IMR-90 (cell line): ENCODE data around the gene CYP4F22. TPM values are rescaled to one million over a fixed set of nuclear protein-coding genes. Genes with fewer than 3 reads are reported as not detected.

ENCODE experiments used
- ATAC-seq: fragments of 200-7000 bp; cut with Tn5 transposase; 2 replicates; pipeline ENCODE4 v1.9.1; 2020; ENCODE audit warnings: low read depth, mild to moderate bottlenecking, moderate library complexity
- BruUV-seq: library from RNA; stranded (reverse); fragments of 400-500 nt; replicated peaks from 2 replicates; lab custom pipeline; 2021; lab: Mats Ljungman, UMichigan
- CTCF ChIA-PET: fragments of 300-600 bp; formaldehyde crosslinking; extraction: SDS; loops from one replicate; lab custom pipeline; 2021; ENCODE audit warnings: antibody characterized with exemption; lab: Yijun Ruan, JAX
- POLR2A ChIA-PET: fragments of 300-600 bp; sonication (Branson Sonifier 250); formaldehyde crosslinking; loops from one replicate; lab custom pipeline; 2022; ENCODE audit warnings: antibody characterized with exemption; ENCODE audit not compliant: unreplicated experiment; lab: Charles Lee
- DNase-seq: peaks from one replicate; pipeline ENCODE4 v3.0.0; 2013
- H2AFZ ChIP-seq: replicated peaks from 2 replicates; pipeline ENCODE3; 2013; ENCODE audit warnings: low read length, mild to moderate bottlenecking; ENCODE audit not compliant: poor library complexity
- H2AK5ac ChIP-seq: 2 replicates; pipeline ENCODE4 v1.6.1; 2013; ENCODE audit warnings: low read depth, low read length, inconsistent platforms
- H2AK9ac ChIP-seq: replicated peaks from 2 replicates; pipeline ENCODE3; 2013; ENCODE audit warnings: mild to moderate bottlenecking, low read depth, low read length, moderate library complexity; ENCODE audit not compliant: poor library complexity
- H2BK120ac ChIP-seq: 2 replicates; pipeline ENCODE4 v1.6.1; 2013; ENCODE audit warnings: low read depth, low read length, inconsistent platforms
- H2BK15ac ChIP-seq: 3 replicates; pipeline ENCODE4 v1.6.1; 2013; ENCODE audit warnings: low read depth, low read length, inconsistent platforms
- H2BK20ac ChIP-seq: 2 replicates; pipeline ENCODE4 v1.6.1; 2013; ENCODE audit warnings: low read depth, mild to moderate bottlenecking, inconsistent platforms, low read length, moderate library complexity
- H2BK5ac ChIP-seq: 2 replicates; pipeline ENCODE4 v1.6.1; 2013; ENCODE audit warnings: mild to moderate bottlenecking, low read depth, low read length, inconsistent platforms; ENCODE audit not compliant: poor library complexity, severe bottlenecking
- H3K14ac ChIP-seq: replicated peaks from 2 replicates; pipeline ENCODE4 v1.6.1; 2013; ENCODE audit warnings: low read depth, low read length, inconsistent platforms
- H3K18ac ChIP-seq: 2 replicates; pipeline ENCODE4 v1.6.1; 2013; ENCODE audit warnings: low read depth, low read length, control low read depth
- H3K23ac ChIP-seq: 2 replicates; pipeline ENCODE4 v1.6.1; 2013; ENCODE audit warnings: low read depth, low read length, inconsistent platforms
- H3K27ac ChIP-seq: 2 replicates; pipeline ENCODE4 v1.5.1; 2013; ENCODE audit warnings: mild to moderate bottlenecking, control low read depth, low read length; ENCODE audit not compliant: insufficient read depth
- H3K27me3 ChIP-seq: 2 replicates; pipeline ENCODE4 v1.6.1; 2013; ENCODE audit warnings: low read length; ENCODE audit not compliant: control insufficient read depth, insufficient read depth
- H3K36me3 ChIP-seq: 2 replicates; pipeline ENCODE4 v1.6.1; 2013; ENCODE audit warnings: low read length, mixed read lengths; ENCODE audit not compliant: control insufficient read depth, insufficient read depth
- H3K4ac ChIP-seq: 2 replicates; pipeline ENCODE4 v1.6.1; 2013; ENCODE audit warnings: low read depth, low read length, inconsistent platforms
- H3K4me1 ChIP-seq: 2 replicates; pipeline ENCODE4 v1.6.1; 2013; ENCODE audit warnings: low read length, mixed read lengths; ENCODE audit not compliant: control insufficient read depth, insufficient read depth
- H3K4me2 ChIP-seq: 2 replicates; pipeline ENCODE4 v1.6.1; 2013; ENCODE audit warnings: low read depth, mild to moderate bottlenecking, control low read depth, low read length, moderate library complexity
- H3K4me3 ChIP-seq: 2 replicates; pipeline ENCODE4 v1.5.1; 2013; ENCODE audit warnings: low read depth, mild to moderate bottlenecking, control low read depth, low read length, moderate library complexity; ENCODE audit not compliant: insufficient read depth
- H3K56ac ChIP-seq: 2 replicates; pipeline ENCODE4 v1.6.1; 2013; ENCODE audit warnings: low read length, inconsistent platforms; ENCODE audit not compliant: insufficient read depth; ENCODE audit errors: extremely low read depth
- H3K79me1 ChIP-seq, 2 experiments: 2 replicates each; pipeline ENCODE4 v1.6.1; 2013; ENCODE audit warnings: low read length in 2 of 2, inconsistent platforms in 1 of 2, low read depth in 1 of 2
- H3K9ac ChIP-seq: 2 replicates; pipeline ENCODE4 v1.6.1; 2013; ENCODE audit warnings: low read depth, low read length, control low read depth
- H3K9me1 ChIP-seq: 2 replicates; pipeline ENCODE4 v1.6.1; 2013; ENCODE audit warnings: low read length, inconsistent platforms; ENCODE audit not compliant: insufficient read depth
- H3K9me3 ChIP-seq: 2 replicates; pipeline ENCODE4 v1.6.1; 2013; ENCODE audit warnings: low read length; ENCODE audit not compliant: control insufficient read depth, insufficient read depth
- H4K20me1 ChIP-seq: 2 replicates; pipeline ENCODE4 v1.6.1; 2013; ENCODE audit warnings: low read length, inconsistent platforms; ENCODE audit not compliant: insufficient read depth
- H4K5ac ChIP-seq: 2 replicates; pipeline ENCODE4 v1.6.1; 2013; ENCODE audit warnings: mild to moderate bottlenecking, low read depth, low read length, control low read depth
- H4K8ac ChIP-seq, 2 experiments: 2 replicates each; pipeline ENCODE4 v1.6.1; 2013; ENCODE audit warnings: low read depth in 2 of 2, low read length in 2 of 2, control low read depth in 1 of 2, inconsistent platforms in 1 of 2
- H4K91ac ChIP-seq: 2 replicates; pipeline ENCODE4 v1.6.1; 2013; ENCODE audit warnings: low read depth, low read length, inconsistent platforms; ENCODE audit not compliant: insufficient read depth
- CEBPB ChIP-seq: IDR thresholded peaks from 2 replicates; pipeline ENCODE4 v1.6.1; 2012; ENCODE audit warnings: low read depth, low read length, improper control_type of control experiment
- CHD1 ChIP-seq: IDR thresholded peaks from 2 replicates; pipeline ENCODE4 v1.6.1; 2012; ENCODE audit warnings: low read depth, low read length, improper control_type of control experiment
- CTCF ChIP-seq: conservative IDR thresholded peaks from 2 replicates; pipeline ENCODE4 v1.5.1; 2012; ENCODE audit warnings: mild to moderate bottlenecking, low read depth, low read length, improper control_type of control experiment
- FOS ChIP-seq: fragments of 150-350 bp; IDR thresholded peaks from 2 replicates; pipeline ENCODE4 v1.6.1; 2016; ENCODE audit warnings: low read depth, low read length
- MAZ ChIP-seq: IDR thresholded peaks from 2 replicates; pipeline ENCODE4 v1.6.1; 2012; ENCODE audit warnings: low read depth, mild to moderate bottlenecking, low read length, improper control_type of control experiment, moderate library complexity, borderline replicate concordance
- MXI1 ChIP-seq: IDR thresholded peaks from 2 replicates; pipeline ENCODE4 v1.6.1; 2012; ENCODE audit warnings: low read depth, mild to moderate bottlenecking, low read length, moderate library complexity, borderline replicate concordance
- NFE2L2 ChIP-seq: fragments of 150-350 bp; IDR thresholded peaks from 2 replicates; pipeline ENCODE4 v1.6.1; 2016; ENCODE audit warnings: low read depth, mild to moderate bottlenecking, low read length
- POLR2A ChIP-seq: IDR thresholded peaks from 2 replicates; pipeline ENCODE4 v1.6.1; 2012; ENCODE audit warnings: mild to moderate bottlenecking, low read depth, low read length
- RAD21 ChIP-seq: IDR thresholded peaks from 2 replicates; pipeline ENCODE4 v1.6.1; 2012; ENCODE audit warnings: low read length, improper control_type of control experiment
- RCOR1 ChIP-seq: IDR thresholded peaks from 2 replicates; pipeline ENCODE4 v1.6.1; 2012; ENCODE audit warnings: mild to moderate bottlenecking, low read length, improper control_type of control experiment; ENCODE audit not compliant: insufficient replicate concordance
- RFX5 ChIP-seq: IDR thresholded peaks from 2 replicates; pipeline ENCODE4 v1.8.0; 2012; ENCODE audit warnings: low read depth, mild to moderate bottlenecking, low read length, moderate library complexity
- SMC3 ChIP-seq: fragments of 150-350 bp; IDR thresholded peaks from 2 replicates; pipeline ENCODE4 v1.6.1; 2016; ENCODE audit warnings: low read depth, mild to moderate bottlenecking, antibody characterized with exemption, low read length, moderate library complexity
- WGBS, 2 experiments: methylation state at CpG; one replicate each; pipeline versions ENCODE4 v1.1.5 to v1.1.7; 2013; ENCODE audit warnings: missing lambda C conversion rate in 2 of 2; ENCODE audit not compliant: insufficient read length in 1 of 2; ENCODE audit errors: extremely low coverage in 2 of 2; 5-methylcytosine and 5-hydroxymethylcytosine counted together
- dilution Hi-C: fragments of 300-500 bp; cut with HindIII; formaldehyde crosslinking; loops from one replicate; pipeline ENCODE4 v1.14.3; 2018; ENCODE audit warnings: low sequenced_read_pairs; ENCODE audit not compliant: unreplicated experiment
- in situ Hi-C: fragments of 300-500 bp; cut with MboI; formaldehyde crosslinking; loops from 3 replicates; pipeline ENCODE4 v1.14.3; 2019; ENCODE audit warnings: low sequenced_read_pairs, inconsistent platforms, mixed read lengths
- intact Hi-C: fragments of 100-400 bp; cut with micrococcal nuclease; formaldehyde crosslinking; loops from 2 replicates; pipeline ENCODE4 v1.10.0; 2022
- polyA plus RNA-seq, 3 experiments: library from polyadenylated mRNA; depleted of rRNA; stranded (reverse); fragments of >200 nt; gene quantifications; 2 replicates each; pipeline ENCODE4 v1.2.3, GENCODE V29; 2012; ENCODE audit warnings: low replicate concordance in 1 of 3
- total RNA-seq: library from RNA; depleted of rRNA; stranded (reverse); fragments of >200 nt; gene quantifications from 2 replicates; pipeline ENCODE4 v1.2.3, GENCODE V29; 2012
- TF ChIP-seq, protein P1 (sequence below): fragments of 150-350 bp; IDR thresholded peaks from 2 replicates; pipeline ENCODE4 v1.6.1; 2016; ENCODE audit warnings: low read depth, mild to moderate bottlenecking, low read length, moderate library complexity, borderline replicate concordance

Gene CYP4F22
- total and polyA plus RNA-seq, 2 of the 4 experiments (the other 2 are of a cell fraction) = not detected

- Histone ChIP-seq H2BK5ac (no peak overlapping the region), H2AFZ (no peak overlapping the region), H4K8ac (no peak overlapping the region), H3K23ac (no peak overlapping the region), H3K18ac (no peak overlapping the region), H3K9me3 (no peaks in the 10 kb centered on the region), H3K27me3 (no peaks in the 10 kb centered on the region), H4K91ac (no peak overlapping the region), H3K4me3 (no peak overlapping the region), H3K9me1 (no peaks in the 10 kb centered on the region), H3K27ac (no peak overlapping the region), H2AK5ac (no peak overlapping the region), H3K4ac (no peak overlapping the region), H3K14ac (no peak overlapping the region), H3K79me1 (no peaks in the 10 kb centered on the region), H2AK9ac (no peak overlapping the region), H3K4me1 (no peaks in the 10 kb centered on the region), H3K9ac (no peak overlapping the region), H4K5ac (no peak overlapping the region), H3K36me3 (no peaks in the 10 kb centered on the region), H3K4me2 (no peak overlapping the region), H3K56ac (no peak overlapping the region), H4K20me1 (no peaks in the 10 kb centered on the region), H2BK20ac (no peak overlapping the region), H2BK15ac (no peak overlapping the region), H2BK120ac (no peak overlapping the region)
- ChIA-PET POLR2A (no interaction called here), CTCF (no interaction called here)
- in situ Hi-C loops = no loop called here
- TF ChIP-seq CEBPB = no peak
- TF ChIP-seq MXI1 = no peak
- TF ChIP-seq SMC3 = no peak
- TF ChIP-seq MAZ = no peak
- TF ChIP-seq NFE2L2 = no peak
- no peak for TF ChIP-seq POLR2A
- TF ChIP-seq RFX5 = no peak
- no peak for TF ChIP-seq CHD1
- TF ChIP-seq, protein P1, sequence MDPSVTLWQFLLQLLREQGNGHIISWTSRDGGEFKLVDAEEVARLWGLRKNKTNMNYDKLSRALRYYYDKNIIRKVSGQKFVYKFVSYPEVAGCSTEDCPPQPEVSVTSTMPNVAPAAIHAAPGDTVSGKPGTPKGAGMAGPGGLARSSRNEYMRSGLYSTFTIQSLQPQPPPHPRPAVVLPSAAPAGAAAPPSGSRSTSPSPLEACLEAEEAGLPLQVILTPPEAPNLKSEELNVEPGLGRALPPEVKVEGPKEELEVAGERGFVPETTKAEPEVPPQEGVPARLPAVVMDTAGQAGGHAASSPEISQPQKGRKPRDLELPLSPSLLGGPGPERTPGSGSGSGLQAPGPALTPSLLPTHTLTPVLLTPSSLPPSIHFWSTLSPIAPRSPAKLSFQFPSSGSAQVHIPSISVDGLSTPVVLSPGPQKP = no peak
- TF ChIP-seq FOS = no peak
- no peak for TF ChIP-seq RAD21
- no peak for TF ChIP-seq CTCF
- TF ChIP-seq RCOR1 = no peak
- BruUV-seq = no TSS peak
- DNase-seq = no peak
- dilution Hi-C loops = no loop called here
- no peak for ATAC-seq
- WGBS, 2 experiments = 60% methylated on average over 1 of the region's 5 CpGs; no CpG with 5 or more reads in 1 of the 2 experiments
- intact Hi-C loops = no loop called here
Measured at GRCh38 chr19:15524781-15525180, 16.5 kb downstream of the CYP4F22 start.
